Measurements from ENCODE around the gene ETS1.

DNA sequence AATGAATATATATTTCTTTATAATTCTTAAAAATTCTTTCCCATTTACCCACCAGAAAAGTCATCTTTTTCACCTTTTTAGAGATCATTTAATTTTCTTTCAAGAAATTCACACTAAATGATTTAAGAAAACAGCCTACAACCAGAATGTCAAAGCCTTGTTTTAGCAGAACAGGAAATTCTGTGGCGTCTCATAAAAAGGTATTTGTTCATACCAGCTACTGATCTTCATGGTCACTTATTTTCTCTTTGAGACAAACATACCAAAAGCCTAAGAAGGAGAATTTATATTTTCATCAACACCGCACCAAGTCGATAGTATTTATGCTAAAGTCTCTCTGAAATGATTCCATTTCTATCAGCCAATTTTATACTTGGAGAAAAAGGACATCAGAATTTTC, 105.3 kb downstream of the ETS1 start:
- TF ChIP-seq, protein P1, sequence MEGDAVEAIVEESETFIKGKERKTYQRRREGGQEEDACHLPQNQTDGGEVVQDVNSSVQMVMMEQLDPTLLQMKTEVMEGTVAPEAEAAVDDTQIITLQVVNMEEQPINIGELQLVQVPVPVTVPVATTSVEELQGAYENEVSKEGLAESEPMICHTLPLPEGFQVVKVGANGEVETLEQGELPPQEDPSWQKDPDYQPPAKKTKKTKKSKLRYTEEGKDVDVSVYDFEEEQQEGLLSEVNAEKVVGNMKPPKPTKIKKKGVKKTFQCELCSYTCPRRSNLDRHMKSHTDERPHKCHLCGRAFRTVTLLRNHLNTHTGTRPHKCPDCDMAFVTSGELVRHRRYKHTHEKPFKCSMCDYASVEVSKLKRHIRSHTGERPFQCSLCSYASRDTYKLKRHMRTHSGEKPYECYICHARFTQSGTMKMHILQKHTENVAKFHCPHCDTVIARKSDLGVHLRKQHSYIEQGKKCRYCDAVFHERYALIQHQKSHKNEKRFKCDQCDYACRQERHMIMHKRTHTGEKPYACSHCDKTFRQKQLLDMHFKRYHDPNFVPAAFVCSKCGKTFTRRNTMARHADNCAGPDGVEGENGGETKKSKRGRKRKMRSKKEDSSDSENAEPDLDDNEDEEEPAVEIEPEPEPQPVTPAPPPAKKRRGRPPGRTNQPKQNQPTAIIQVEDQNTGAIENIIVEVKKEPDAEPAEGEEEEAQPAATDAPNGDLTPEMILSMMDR (IDR thresholded peaks at IDR 0.05 in 8 of 11, conservative IDR thresholded peaks at IDR 0.05 in 3 of 11) = no peak
- TF ChIP-seq POLR2A (IDR thresholded peaks at IDR 0.05) = no peak
